ENCODE results near the gene EPM2AIP1. TPM values are rescaled to one million over a fixed set of nuclear protein-coding genes. Genes with fewer than 3 reads are reported as not detected.

Gene EPM2AIP1
- total and polyA plus RNA-seq, 2 of the 8 experiments (the other 6 are each of a cell fraction or from before 2014, with no cell fraction given) = 6.6 to 9.0 TPM

- Histone ChIP-seq H3K4ac (replicated peaks; ENCODE audit: insufficient read length, low read depth, low read length) (no peak overlapping the region), H4K8ac (ENCODE audit: extremely low read depth, insufficient read depth, low read length) (no peak overlapping the region), H2BK15ac (ENCODE audit: low read length) (no peak overlapping the region), H4K91ac (replicated peaks; ENCODE audit: insufficient read length, low read length) (no peak overlapping the region), H3K79me2 (ENCODE audit: control insufficient read depth in 1 of 2, insufficient read depth in 2 of 2, low read length in 2 of 2) (no peaks in the 10 kb centered on the region), H3K79me1 (ENCODE audit: low read depth, low read length) (no peaks in the 10 kb centered on the region; the same call in 1 of the 2 replicates), H3K56ac (replicated peaks; ENCODE audit: insufficient read length, low read depth, low read length) (no peak overlapping the region), H2BK12ac (ENCODE audit: low read depth, low read length) (no peak overlapping the region), H3K4me3 (ENCODE audit: extremely low read depth in 1 of 4, insufficient read depth in 2 of 4, low read depth in 3 of 4, low read length in 4 of 4) (no peak overlapping the region), H3K4me1 (replicated peaks in 1 of 4; ENCODE audit: control insufficient read depth in 3 of 4, insufficient read depth in 4 of 4, low read length in 3 of 4) (no peaks in the 10 kb centered on the region; a peak in 1 of 7 replicates), H3K27me3 (replicated peaks in 1 of 4; ENCODE audit: control insufficient read depth in 3 of 4, extremely low read depth in 1 of 4, insufficient read depth in 3 of 4, low read length in 3 of 4) (no peaks in the 10 kb centered on the region), H4K20me1 (replicated peaks in 1 of 2; ENCODE audit: control insufficient read depth in 1 of 2, insufficient read depth in 2 of 2, low read length in 2 of 2) (no peaks in the 10 kb centered on the region), H2BK120ac (replicated peaks; ENCODE audit: low read depth, low read length) (no peak overlapping the region), H3K18ac (ENCODE audit: extremely low read depth, low read length) (no peak overlapping the region), H3K36me3 (ENCODE audit: control insufficient read depth in 2 of 4, insufficient read depth in 4 of 4, low read length in 3 of 4) (peaks cover 19 to 80% (median 68%) of the 10 kb centered on the region in 4 experiments), H3K14ac (ENCODE audit: insufficient read length) (no peak overlapping the region), H3K27ac (ENCODE audit: low read depth, low read length) (no peak overlapping the region), H3K4me2 (ENCODE audit: insufficient read depth in 1 of 2, low read depth in 2 of 2, low read length in 2 of 2) (no peak overlapping the region), H3K23me2 (ENCODE audit: low read depth, low read length) (no peaks in the 10 kb centered on the region; the same call in 1 of the 2 replicates), H2BK5ac (ENCODE audit: low read depth, low read length) (no peak overlapping the region), H2AK5ac (ENCODE audit: low read depth, low read length) (no peak overlapping the region), H3K9ac (replicated peaks in 1 of 4; ENCODE audit: extremely low read depth in 1 of 4, low read depth in 3 of 4, low read length in 3 of 4) (no peak overlapping the region), H4K5ac (ENCODE audit: insufficient read length, low read depth, low read length) (no peak overlapping the region), H2BK20ac (ENCODE audit: low read length) (no peak overlapping the region), H2AFZ (ENCODE audit: low read length) (no peak overlapping the region), H3K23ac (ENCODE audit: insufficient read length) (no peak overlapping the region), H3K9me3 (ENCODE audit: insufficient read depth in 2 of 2, low read depth in 1 of 2, low read length in 1 of 2) (no peaks in the 10 kb centered on the region)
- 86% methylated on average over 3 of the region's 3 CpGs; no CpG with 5 or more reads in 1 of the 2 experiments for WGBS, 2 experiments (ENCODE audit: extremely low coverage in 1 of 2, insufficient coverage in 1 of 2, insufficient read length in 1 of 2, insufficient replicate concordance in 2 of 2, low coverage in 1 of 2, low lambda C conversion rate in 2 of 2, missing lambda C conversion rate in 1 of 2)
- ChIA-PET CTCF (ENCODE audit: partially characterized antibody) (no interaction called here), POLR2A (ENCODE audit: partially characterized antibody) (no interaction called here)
- no peak for TF ChIP-seq CBX8 (IDR thresholded peaks at IDR 0.05; ENCODE audit: borderline replicate concordance, low read depth, low read length)
- TF ChIP-seq ATF2 (IDR thresholded peaks at IDR 0.05; ENCODE audit: low read length) = no peak
- no peak for TF ChIP-seq NANOG (IDR thresholded peaks at IDR 0.05; ENCODE audit: insufficient read depth, low read depth, low read length, poor library complexity, severe bottlenecking)
- no peak for TF ChIP-seq TCF12 (IDR thresholded peaks at IDR 0.05; ENCODE audit: low read depth, low read length)
- TF ChIP-seq RAD21 (IDR thresholded peaks at IDR 0.05 in 1 of 2, conservative IDR thresholded peaks at IDR 0.05 in 1 of 2; ENCODE audit: low read depth in 2 of 2, low read length in 2 of 2) = no peak
- no peak for TF ChIP-seq TBP (IDR thresholded peaks at IDR 0.05; ENCODE audit: low read depth, low read length)
- TF ChIP-seq ASH2L (IDR thresholded peaks at IDR 0.05; ENCODE audit: low read length) = no peak
- FAIRE-seq = no peak
- DNase-seq (ENCODE audit: low read depth in 1 of 2, low spot score in 2 of 2) = no peak
These were observed 24.8 kb upstream of the EPM2AIP1 start for GRCh38 chr3:37017683-37018082.
